Peyer's patch (tissue), 4 donors: ENCODE results near the gene ZNF75A.

ENCODE experiments used
- POLR2A ChIP-seq, 2 donors: fragments of 450-650 bp; IDR thresholded peaks; one replicate each; pipeline ENCODE4 v1.5.1; 2017; ENCODE audit warnings: antibody characterized with exemption in 2 of 2, mild to moderate bottlenecking in 2 of 2, moderate library complexity in 2 of 2
- TF ChIP-seq, protein P1 (sequence below), 6 experiments: fragments of 450-650 bp in 4 of 6; fragments of 200-600 bp in 2 of 6; sonication (generic) in 1 of 6; IDR thresholded peaks; one replicate each; pipeline ENCODE4 v1.5.1; 2017 to 2019; ENCODE audit warnings: antibody characterized with exemption in 6 of 6, mild to moderate bottlenecking in 3 of 6, moderate library complexity in 1 of 6

DNA sequence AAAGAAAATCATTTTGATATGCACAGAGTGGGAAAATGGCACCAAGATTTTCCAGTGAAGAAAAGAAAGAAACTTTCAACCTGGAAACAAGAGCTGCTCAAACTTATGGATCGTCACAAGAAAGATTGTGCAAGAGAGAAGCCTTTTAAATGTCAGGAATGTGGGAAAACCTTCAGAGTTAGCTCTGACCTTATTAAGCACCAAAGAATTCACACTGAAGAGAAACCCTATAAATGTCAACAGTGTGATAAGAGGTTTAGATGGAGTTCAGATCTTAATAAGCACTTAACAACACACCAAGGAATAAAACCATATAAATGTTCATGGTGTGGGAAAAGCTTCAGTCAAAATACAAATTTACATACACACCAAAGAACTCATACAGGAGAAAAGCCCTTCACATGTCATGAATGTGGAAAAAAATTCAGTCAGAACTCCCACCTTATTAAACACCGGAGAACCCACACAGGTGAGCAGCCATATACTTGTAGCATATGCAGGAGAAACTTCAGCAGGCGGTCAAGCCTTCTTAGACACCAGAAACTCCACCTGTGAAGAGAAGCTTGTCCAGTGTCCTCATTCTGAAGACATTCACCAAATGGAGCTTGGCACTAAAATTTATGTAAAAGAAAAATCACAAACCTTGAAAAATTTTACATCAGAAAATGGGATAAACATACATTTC is 12.2 kb downstream of the ZNF75A start:
- TF ChIP-seq, protein P1, sequence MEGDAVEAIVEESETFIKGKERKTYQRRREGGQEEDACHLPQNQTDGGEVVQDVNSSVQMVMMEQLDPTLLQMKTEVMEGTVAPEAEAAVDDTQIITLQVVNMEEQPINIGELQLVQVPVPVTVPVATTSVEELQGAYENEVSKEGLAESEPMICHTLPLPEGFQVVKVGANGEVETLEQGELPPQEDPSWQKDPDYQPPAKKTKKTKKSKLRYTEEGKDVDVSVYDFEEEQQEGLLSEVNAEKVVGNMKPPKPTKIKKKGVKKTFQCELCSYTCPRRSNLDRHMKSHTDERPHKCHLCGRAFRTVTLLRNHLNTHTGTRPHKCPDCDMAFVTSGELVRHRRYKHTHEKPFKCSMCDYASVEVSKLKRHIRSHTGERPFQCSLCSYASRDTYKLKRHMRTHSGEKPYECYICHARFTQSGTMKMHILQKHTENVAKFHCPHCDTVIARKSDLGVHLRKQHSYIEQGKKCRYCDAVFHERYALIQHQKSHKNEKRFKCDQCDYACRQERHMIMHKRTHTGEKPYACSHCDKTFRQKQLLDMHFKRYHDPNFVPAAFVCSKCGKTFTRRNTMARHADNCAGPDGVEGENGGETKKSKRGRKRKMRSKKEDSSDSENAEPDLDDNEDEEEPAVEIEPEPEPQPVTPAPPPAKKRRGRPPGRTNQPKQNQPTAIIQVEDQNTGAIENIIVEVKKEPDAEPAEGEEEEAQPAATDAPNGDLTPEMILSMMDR (IDR thresholded peaks at IDR 0.05), result no peak
- no peak for TF ChIP-seq POLR2A (IDR thresholded peaks at IDR 0.05)
